Chondrocyte (in vitro differentiated cells): Measurements from ENCODE around the gene TMEM132C. TPM values are rescaled to one million over a fixed set of nuclear protein-coding genes. Genes with fewer than 3 reads are reported as not detected.
"Not testable (repeated sequence)": the region's sequence is repeated elsewhere in the genome, so short reads cannot be mapped to it uniquely, and the experiment has no call there.

ENCODE experiments used
- DNase-seq: peaks from one replicate; pipeline ENCODE4 v3.0.0; 2021; ENCODE audit warnings: mixed read lengths, low spot score
- H3K27ac Mint-ChIP-seq: one replicate; pipeline ENCODE4 v1.8.0; 2021; ENCODE audit warnings: mild to moderate bottlenecking, moderate library complexity, mixed read lengths; ENCODE audit not compliant: unreplicated experiment
- H3K27me3 Mint-ChIP-seq: 2 replicates; pipeline ENCODE4 v1.8.0; 2021; ENCODE audit warnings: low read depth, mixed read lengths
- H3K36me3 Mint-ChIP-seq: 2 replicates; pipeline ENCODE4 v1.8.0; 2021; ENCODE audit warnings: low read depth, mixed read lengths
- H3K4me1 Mint-ChIP-seq: 2 replicates; pipeline ENCODE4 v1.8.0; 2021; ENCODE audit warnings: low read depth, mild to moderate bottlenecking, mixed read lengths
- H3K4me3 Mint-ChIP-seq: one replicate; pipeline ENCODE4 v1.8.0; 2021; ENCODE audit warnings: mild to moderate bottlenecking, moderate library complexity, mixed read lengths; ENCODE audit not compliant: unreplicated experiment
- H3K9me3 Mint-ChIP-seq: 2 replicates; pipeline ENCODE4 v1.8.0; 2021; ENCODE audit warnings: low read depth, mixed read lengths
- CTCF ChIP-seq: fragments of 200-600 bp; sonication (generic); IDR thresholded peaks from 2 replicates; pipeline ENCODE4 v1.5.0; 2021; ENCODE audit warnings: antibody characterized with exemption, mild to moderate bottlenecking, moderate library complexity
- total RNA-seq: library from RNA; stranded (reverse); gene quantifications from 3 replicates; pipeline ENCODE4 v1.2.1, GENCODE V29; 2021

TMEM132C gene
- total RNA-seq, 1 donor from 2014 or later, result not detected

- Mint-ChIP-seq H3K4me3 (no peak overlapping the region), H3K4me1 (no peaks in the 10 kb centered on the region)
- TF ChIP-seq CTCF, result no peak
These were observed 26.2 kb upstream of the TMEM132C start for GRCh38 chr12:128240745-128241144.

GRCh38 chr12:128245121-128245520, 21.8 kb upstream of the TMEM132C start:
- no peak for DNase-seq
- Mint-ChIP-seq H3K4me3 (no peak overlapping the region), H3K36me3 (no peaks in the 10 kb centered on the region), H3K9me3 (peaks cover 26% of the 10 kb centered on the region), H3K27ac (no peak overlapping the region), H3K4me1 (no peaks in the 10 kb centered on the region), H3K27me3 (no peaks in the 10 kb centered on the region)
- no peak for TF ChIP-seq CTCF

More at GRCh38 chr12:128240745-128241144, 26.2 kb upstream of the TMEM132C start:
- no peak for DNase-seq
- Mint-ChIP-seq H3K9me3 (peaks cover 29% of the 10 kb centered on the region), H3K36me3 (no peaks in the 10 kb centered on the region), H3K27me3 (no peaks in the 10 kb centered on the region), H3K27ac (no peak overlapping the region)

GRCh38 chr12:128245905-128246304, 21.1 kb upstream of the TMEM132C start:
- Mint-ChIP-seq H3K36me3 (no peaks in the 10 kb centered on the region), H3K9me3 (peaks cover 24% of the 10 kb centered on the region), H3K27me3 (no peaks in the 10 kb centered on the region), H3K4me1 (no peaks in the 10 kb centered on the region), H3K4me3 (no peak overlapping the region), H3K27ac (no peak overlapping the region)
- no peak for TF ChIP-seq CTCF
- no peak for DNase-seq

GRCh38 chr12:128250096-128250495, 16.9 kb upstream of the TMEM132C start:
- Mint-ChIP-seq H3K27me3 (no peaks in the 10 kb centered on the region), H3K9me3 (peaks cover 18% of the 10 kb centered on the region), H3K4me3 (no peak overlapping the region), H3K4me1 (no peaks in the 10 kb centered on the region), H3K36me3 (no peaks in the 10 kb centered on the region), H3K27ac (no peak overlapping the region)
- TF ChIP-seq CTCF, result no peak
- DNase-seq, result no peak

- not testable (repeated sequence) for H3K36me3 Mint-ChIP-seq, H3K27me3 Mint-ChIP-seq, H3K27ac Mint-ChIP-seq, H3K9me3 Mint-ChIP-seq, DNase-seq, H3K4me3 Mint-ChIP-seq, H3K4me1 Mint-ChIP-seq
These were observed 13.1 kb upstream of the TMEM132C start for GRCh38 chr12:128253829-128254228.

- H3K27me3 Mint-ChIP-seq, result peaks cover 16% of the 10 kb centered on the region
- peaks cover 8% of the 10 kb centered on the region for H3K9me3 Mint-ChIP-seq
- no peak overlapping the region for H3K27ac Mint-ChIP-seq
- no peak for DNase-seq
- TF ChIP-seq CTCF, result no peak
- H3K4me3 Mint-ChIP-seq, result no peak overlapping the region
- H3K36me3 Mint-ChIP-seq, result no peaks in the 10 kb centered on the region
- H3K4me1 Mint-ChIP-seq, result no peaks in the 10 kb centered on the region
These were observed 8.0 kb upstream of the TMEM132C start for GRCh38 chr12:128258866-128259555.
